Breast epithelium (tissue), 3 donors: ENCODE results near the gene S100Z.

Experiments
- CTCF ChIP-seq, 3 donors: fragments of 450-650 bp; IDR thresholded peaks; one replicate each; pipeline ENCODE4 v1.5.1; 2016 to 2017; ENCODE audit warnings: antibody characterized with exemption in 3 of 3, mild to moderate bottlenecking in 3 of 3, moderate library complexity in 3 of 3
- POLR2A ChIP-seq: fragments of 450-650 bp; IDR thresholded peaks from one replicate; pipeline ENCODE4 v1.6.1; 2016; ENCODE audit warnings: antibody characterized with exemption, mild to moderate bottlenecking, moderate library complexity
- POLR2AphosphoS5 ChIP-seq, 3 donors: sonication (generic); formaldehyde crosslinking; IDR thresholded peaks; one replicate each; pipeline ENCODE4 v1.6.1; 2017; ENCODE audit warnings: antibody characterized with exemption in 3 of 3

- TF ChIP-seq POLR2AphosphoS5 (IDR thresholded peaks at IDR 0.05) (no peak), CTCF (IDR thresholded peaks at IDR 0.05) (no peak), POLR2A (no peak)
Observed at GRCh38 chr5:76888733-76889300, 39.0 kb downstream of the S100Z start.
